GM12875 (cell line): ENCODE measurements around the gene UFD1.

Experiments
- H3K4me3 ChIP-seq: one replicate; pipeline ENCODE4 v1.5.1; 2011; ENCODE audit warnings: low read depth, low read length, control low read depth
- CTCF ChIP-seq: IDR thresholded peaks from 2 replicates; pipeline ENCODE4 v1.5.1; 2011; ENCODE audit warnings: low read depth, mild to moderate bottlenecking, control low read depth, inconsistent platforms, low read length, moderate library complexity, borderline replicate concordance; ENCODE audit not compliant: insufficient read depth

Gene UFD1

GRCh38 chr22:19515654-19516377 lies 36.8 kb upstream of the UFD1 start:
- TF ChIP-seq CTCF = no peak
- H3K4me3 ChIP-seq = no peak overlapping the region

GRCh38 chr22:19514831-19515565 lies 36.0 kb upstream of the UFD1 start:
- no peak for TF ChIP-seq CTCF
- no peak overlapping the region for H3K4me3 ChIP-seq

- no peak for TF ChIP-seq CTCF
- no peak overlapping the region for H3K4me3 ChIP-seq
These were observed 34.8 kb upstream of the UFD1 start for GRCh38 chr22:19513823-19514222.

GRCh38 chr22:19510919-19511341 lies 31.9 kb upstream of the UFD1 start:
- no peak overlapping the region for H3K4me3 ChIP-seq
- no peak for TF ChIP-seq CTCF

- no peak overlapping the region for H3K4me3 ChIP-seq
- TF ChIP-seq CTCF = no peak
These were observed 30.9 kb upstream of the UFD1 start for GRCh38 chr22:19509923-19510322.

GRCh38 chr22:19509191-19509590 lies 30.2 kb upstream of the UFD1 start:
- no peak for TF ChIP-seq CTCF
- H3K4me3 ChIP-seq = no peak overlapping the region

- no peak overlapping the region for H3K4me3 ChIP-seq
- TF ChIP-seq CTCF = no peak
These were observed 29.2 kb upstream of the UFD1 start for GRCh38 chr22:19508024-19508776.
